C1 segment of cervical spinal cord (tissue), 14 donors: ENCODE data around the gene MMP23B.

ENCODE experiments used
- DNase-seq, 14 donors: peaks; one replicate each; lab custom pipeline; 2025; lab: John Stamatoyannopoulos, UW

The MMP23B gene

DNA sequence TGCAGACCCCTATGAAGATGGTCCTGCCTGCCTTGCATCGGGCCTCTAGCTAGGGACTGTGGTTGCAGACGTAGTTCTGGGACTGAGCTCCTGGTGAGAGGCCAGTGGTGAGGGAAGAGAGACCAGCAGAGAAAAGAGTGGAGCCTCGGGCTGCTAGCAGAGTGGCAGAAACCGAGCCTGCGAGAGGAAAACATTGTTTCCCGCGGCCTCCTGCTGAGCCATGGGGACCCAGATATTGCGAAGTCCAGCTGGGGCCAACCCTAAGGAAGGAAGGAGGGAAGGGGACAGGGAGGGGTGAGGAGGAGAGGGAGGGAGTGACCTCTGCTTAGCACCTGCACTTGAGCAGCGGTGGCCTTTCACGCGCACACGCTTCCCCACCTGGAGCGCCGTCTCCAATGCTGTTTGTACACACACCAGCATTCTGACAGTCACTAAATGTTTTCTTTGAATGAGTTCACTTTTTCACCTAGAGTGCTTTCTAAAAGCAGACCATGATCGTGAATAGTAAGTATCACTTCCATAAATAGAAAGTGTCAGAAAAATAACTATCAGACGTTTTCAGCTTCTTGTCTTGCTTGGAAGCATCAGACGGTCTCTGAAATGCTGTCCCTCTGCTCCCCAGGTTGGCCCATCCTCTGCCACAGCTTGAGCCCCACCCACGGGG is 29.5 kb upstream of the MMP23B start:
- no peak for DNase-seq

DNA sequence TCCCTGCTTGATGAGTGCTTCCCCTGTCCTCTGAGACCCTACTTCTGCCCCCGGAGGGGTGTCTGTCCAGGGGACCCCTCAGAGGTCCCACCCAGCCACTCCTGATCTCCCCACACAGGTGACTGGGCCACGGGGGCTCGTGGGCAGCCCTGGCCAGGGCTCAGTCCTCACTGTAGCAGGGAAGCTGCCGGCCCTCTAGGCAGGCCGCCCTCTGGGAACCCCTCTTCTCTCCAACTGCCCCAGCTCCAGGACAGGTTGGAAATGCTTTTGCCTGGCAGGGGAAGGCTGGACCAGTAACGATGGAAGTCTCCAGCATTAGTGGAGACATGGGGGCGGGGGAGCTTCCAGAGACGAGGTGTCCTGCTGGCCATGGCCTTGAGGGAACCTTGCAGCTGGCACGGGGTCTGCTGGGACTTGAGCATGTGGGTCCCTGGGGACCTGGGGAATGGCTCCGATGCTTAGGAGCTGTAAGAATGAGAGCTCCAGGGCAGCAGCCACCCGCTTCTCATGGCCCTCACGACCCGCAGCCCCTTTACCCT is 28.9 kb upstream of the MMP23B start:
- DNase-seq = no peak

DNA sequence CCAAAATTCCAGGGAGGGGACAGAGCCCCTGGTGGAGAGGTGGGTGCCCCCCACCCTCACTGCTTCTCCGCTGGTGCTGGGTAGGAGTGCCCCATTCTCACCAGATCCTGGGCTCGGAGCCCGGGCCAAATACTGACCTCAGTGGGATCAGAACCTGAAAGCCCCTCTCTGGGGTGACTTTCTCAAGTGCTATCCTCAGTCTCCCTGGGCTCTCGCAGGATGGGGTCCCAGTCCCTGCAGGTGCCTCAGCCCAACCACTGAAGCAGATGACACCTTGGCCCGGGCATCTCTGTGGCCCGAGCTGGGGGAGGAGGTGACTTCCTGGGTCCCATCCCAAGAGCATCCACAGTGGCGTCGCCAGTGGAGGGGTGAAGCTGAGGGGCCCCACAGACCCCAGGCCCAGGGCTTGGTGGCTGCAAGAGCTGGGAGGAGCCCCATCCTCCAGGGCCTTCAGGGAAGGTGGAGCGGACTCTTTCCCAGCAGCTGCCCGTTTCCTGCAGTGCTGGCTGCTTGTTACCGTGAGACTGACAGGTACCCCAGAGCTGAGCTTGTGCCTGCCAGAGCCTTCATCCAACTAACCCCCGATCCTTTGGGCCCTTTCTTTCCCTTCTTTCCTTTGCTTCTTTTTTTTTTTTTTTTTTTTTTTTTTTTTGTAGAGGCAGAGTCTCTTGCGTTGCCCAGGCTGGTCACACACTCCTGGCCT is 28.2 kb upstream of the MMP23B start:
- no peak for DNase-seq

DNA sequence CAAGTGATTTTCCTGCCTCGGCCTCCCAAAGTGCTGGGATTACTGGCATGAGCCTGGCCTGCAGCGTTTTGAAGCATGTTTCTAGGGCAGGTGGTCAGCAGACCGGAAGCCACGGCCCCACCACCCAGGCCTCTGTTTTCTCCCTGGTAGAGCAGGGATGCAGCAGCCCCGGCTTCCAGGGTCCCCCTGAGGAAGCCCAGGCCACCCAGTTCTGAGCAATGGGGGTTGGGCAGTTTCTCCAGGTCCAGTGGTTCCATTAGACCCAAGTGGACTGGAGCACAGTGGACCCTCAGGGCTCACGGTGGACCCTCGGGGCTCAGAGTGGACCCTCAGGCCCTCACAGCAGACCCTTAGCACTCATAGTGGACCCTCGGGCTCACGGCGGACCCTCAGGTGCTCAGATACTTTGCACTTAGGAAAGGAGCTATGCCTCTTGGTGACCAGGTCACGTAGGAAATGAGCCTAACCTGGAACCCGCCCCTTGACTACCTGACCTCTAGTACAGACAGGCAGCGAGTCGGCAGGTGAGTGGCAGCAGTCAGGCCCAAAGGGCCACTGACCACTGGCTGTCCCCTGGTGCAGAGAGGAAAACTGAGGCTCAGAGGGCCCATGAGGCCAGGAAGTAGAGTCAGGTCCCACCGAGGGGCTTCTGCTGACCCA is 27.5 kb upstream of the MMP23B start:
- no peak for DNase-seq

DNA sequence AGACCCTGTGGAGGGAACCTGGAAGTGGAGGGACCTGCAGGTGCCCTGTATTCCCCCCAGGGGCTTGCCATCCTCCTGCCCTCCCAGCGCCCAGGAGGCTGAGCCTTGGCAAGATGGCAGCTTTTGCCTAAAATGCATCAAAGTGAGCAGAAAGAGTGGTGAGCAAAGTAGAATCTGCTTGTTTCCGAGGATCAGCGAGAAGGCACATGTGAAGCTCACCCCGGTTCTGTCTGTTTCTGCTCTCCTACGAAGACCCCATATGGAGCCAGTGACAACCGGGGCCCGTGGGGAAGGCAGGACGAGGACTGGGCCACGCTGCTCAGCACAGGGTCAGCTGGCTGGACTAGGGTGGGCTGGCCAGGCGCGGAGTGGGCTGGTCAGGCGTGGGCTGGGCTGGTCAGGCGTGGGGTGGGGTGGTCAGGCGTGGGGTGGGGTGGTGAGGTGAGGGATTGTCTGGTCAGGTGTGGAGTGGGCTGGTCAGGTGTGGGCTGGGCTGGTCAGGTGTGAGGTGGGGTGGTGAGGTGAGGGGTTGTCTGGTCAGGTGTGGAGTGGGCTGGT is 26.9 kb upstream of the MMP23B start:
- no peak for DNase-seq

DNA sequence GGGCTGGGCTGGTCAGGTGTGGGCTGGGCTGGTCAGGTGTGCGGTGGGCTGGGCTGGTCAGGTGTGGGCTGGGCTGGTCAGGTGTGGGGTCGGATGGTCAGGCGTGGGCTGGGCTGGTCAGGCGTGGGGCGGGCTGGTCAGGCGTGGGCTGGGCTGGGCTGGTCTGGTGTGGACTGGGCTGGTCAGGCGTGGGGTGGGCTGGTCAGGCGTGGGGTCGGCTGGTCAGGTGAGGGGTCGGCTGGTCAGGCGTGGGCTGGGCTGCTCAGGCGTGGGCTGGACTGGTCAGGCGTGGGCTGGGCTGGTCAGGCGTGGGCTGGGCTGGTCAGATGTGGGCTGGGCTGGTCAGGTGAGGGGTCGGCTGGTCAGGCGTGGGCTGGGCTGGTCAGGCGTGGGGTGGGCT is 26.2 kb upstream of the MMP23B start:
- no peak for DNase-seq

DNA sequence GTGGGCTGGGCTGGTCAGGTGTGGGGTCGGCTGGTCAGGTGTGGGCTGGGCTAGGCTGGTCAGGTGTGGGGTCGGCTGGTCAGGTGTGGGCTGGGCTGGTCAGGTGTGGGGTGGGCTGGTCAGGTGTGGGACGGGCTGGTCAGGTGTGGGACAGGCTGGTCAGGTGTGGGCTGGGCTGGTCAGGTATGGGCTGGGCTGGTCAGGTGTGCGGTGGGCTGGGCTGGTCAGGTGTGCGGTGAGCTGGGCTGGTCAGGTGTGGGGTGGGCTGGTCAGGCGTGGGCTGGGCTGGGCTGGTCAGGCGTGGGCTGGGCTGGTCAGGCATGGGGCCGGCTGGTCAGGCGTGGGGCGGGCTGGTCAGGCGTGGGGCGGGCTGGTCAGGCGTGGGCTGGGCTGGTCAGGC is 25.7 kb upstream of the MMP23B start:
- DNase-seq = no peak

DNA sequence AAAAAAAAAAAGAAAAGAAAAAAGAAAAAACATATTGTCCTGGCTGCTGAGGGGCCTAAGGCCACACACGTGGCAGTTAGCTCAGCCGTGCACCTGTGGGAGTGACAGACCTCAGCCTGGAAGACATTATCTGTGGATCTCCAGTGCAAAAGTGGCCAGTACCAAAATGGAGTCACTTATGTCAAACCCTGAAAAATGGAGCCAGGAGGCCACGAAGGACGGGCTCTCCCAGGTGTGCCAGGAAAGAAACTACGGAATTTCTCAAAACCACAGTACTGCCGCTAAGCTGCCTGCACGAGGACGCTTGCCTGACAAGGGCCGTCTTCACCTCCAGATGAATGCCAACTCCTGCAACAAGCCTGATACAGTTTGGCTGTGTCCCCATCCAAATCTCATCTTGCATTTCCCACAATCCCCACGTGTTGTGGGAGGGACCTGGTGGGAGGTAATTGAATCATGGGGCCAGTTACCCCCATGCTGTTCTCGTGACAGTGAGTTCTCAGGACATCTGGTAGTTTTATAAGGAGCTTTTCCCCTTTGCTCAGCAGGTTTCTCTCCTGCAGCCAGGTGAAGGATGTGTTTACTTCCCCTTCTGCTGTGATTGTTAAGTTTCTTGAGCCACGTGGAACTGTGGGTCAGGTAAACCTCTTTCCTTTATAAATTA is 22.0 kb upstream of the MMP23B start:
- no peak for DNase-seq

DNA sequence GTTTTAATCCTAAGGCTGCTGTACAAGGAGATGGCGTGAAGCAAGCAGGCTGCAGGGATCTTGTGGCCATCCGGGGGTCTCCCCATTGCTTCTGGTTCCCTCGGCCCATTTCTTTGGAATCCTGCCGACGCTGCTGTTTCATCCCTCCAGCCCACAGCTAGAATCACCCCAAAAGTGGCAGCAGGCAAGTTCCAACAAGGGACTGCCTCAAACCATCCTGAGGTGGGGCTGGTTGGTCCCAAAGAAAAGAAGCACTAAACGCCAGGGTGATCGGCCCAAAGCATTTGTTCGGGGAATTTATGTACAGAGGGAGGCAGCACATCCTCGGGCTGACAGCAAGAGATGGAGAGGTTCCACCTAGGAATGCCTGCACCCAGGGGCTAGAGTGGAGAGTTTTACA is 21.2 kb upstream of the MMP23B start:
- no peak for DNase-seq

DNA sequence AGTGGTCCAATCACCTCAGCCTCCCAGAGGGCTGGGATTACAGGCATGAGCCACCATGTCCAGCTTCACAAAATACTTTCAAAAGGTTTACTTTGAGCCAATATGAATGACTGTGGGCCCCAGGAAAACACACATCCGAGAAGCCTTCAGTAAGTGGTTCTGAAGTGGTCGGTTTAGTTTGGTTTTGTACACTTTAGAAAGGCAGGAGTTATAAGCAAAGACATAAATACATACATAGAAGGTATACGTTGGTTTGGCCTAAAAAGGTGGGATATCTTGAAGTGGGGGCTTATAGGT is 19.9 kb upstream of the MMP23B start:
- no peak for DNase-seq

DNA sequence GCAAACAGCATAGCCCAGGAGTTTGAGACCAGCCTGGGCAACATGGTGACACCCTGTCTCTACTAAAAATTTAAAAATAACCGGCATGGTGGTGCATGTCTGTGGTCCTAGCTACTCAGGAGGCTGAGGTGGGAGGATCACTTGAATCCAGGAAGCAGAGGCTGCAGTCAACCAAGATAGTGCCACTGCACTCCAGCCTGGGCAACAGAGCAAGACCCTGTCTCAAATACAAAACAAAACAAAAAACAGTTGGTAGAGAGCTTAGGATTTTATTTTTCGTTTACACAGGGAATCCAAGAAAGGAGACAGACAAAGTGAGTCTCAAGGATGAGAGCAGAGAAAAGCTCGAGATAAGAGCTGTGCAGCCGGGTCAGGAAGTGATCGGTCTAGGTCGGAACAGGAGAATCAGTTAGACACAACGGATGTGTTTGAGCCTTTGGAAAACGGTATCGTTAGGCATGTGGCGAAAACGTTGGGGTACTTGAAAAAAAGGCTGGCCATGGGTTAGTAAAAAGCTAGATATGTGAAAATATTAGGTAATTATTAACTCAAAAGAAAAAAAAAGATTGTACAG is 18.4 kb upstream of the MMP23B start:
- DNase-seq = no peak

DNA sequence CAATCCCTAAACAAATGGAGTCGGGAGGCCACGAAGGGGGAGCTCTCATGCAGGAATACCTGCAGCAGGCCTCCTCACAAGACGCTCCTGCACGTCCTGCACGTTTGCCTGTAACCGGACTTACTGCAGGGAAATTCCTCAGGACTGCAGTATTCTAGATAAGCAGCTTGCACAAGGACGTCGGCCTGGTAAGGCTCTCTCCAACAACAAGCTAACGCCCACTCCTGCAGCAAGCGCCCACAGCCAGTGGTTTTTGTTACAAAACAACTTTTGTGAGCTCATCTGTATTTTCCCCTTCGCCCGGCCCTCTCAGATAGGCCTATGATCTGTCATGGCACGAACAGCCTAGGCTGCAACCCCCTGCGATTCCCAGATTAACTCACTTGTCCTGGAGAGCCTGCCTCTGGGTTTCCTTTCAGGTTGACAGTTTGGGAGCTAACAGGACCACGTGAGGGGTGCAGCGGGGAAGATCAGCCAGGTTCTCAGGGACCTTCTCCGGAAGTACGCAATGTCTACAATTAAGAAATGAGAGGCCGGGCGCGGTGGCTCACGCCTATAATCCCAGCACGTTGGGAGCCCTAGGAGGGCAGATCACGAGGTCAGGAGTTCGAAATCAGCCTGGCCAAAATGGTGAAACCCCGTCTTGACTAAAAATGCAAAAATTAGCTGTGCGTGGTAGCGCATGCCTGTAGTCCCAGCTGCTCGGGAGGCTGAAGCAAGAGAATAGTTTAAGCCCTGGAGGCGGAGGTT is 17.6 kb upstream of the MMP23B start:
- DNase-seq = peak in 3 of 14 donors; percentile 11 to 34 (median 26)

DNA sequence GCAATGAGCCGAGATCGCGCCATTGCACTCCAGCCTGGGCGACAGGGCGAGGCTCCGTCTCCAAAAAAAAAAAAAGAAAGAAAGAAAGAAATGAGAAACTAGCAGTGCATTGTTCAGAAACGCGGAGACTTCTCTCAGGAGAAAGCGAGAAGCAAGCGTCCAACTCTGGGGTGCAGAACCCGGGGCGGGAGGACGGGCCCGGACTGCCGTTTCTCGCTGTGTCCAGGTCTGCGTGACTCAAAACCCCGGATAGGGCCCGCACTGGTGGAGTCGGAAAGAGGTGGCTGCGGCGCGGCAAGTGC is 17.1 kb upstream of the MMP23B start:
- no peak for DNase-seq

DNA sequence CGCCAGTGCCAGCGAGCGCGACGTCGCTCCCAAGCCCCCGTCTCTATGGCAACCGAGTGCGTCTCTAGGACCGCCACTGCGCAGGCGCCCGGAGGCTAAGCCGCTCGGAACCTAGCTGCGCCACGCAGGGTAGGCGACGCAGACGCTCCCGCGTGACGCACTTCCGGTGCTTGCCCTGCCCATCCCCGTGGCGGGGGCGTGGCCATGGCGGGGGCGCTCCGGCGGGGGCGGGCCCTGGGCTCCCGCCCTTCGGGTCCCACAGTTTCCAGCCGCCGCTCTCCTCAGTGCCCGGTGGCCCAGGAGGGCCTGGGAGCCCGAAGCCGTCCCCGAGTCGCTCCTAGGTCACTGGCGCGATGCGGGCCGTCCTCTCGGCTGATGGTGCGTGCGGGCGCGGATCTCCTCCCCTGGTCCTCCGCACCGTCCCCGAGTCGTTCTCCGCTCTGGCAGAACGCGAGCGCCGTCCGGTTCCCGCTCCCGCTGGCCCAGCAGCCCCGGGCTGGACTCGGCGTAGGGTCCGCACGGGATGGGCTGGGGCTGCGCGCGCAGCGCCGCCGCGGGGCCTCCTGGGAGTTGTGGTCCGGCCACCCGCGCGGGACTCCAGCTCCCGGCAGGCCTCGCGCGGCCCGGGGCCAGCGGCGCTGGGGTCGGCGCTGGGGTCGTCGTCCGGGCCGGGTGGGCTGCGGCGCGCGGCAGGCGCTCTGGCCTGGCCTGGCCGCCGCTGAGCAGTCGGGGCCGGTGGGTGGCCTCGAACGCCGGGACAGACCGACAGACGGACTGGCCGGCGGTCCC is 16.5 kb upstream of the MMP23B start, which contains the start of gene MIB2:
Gene MIB2, plus strand, starts transcription at position 245 of the 789 bp plus-strand sequence. CDS start 7,953 bp downstream, outside the sequence.
- DNase-seq = peak; percentile 46 to 97 (median 92)

DNA sequence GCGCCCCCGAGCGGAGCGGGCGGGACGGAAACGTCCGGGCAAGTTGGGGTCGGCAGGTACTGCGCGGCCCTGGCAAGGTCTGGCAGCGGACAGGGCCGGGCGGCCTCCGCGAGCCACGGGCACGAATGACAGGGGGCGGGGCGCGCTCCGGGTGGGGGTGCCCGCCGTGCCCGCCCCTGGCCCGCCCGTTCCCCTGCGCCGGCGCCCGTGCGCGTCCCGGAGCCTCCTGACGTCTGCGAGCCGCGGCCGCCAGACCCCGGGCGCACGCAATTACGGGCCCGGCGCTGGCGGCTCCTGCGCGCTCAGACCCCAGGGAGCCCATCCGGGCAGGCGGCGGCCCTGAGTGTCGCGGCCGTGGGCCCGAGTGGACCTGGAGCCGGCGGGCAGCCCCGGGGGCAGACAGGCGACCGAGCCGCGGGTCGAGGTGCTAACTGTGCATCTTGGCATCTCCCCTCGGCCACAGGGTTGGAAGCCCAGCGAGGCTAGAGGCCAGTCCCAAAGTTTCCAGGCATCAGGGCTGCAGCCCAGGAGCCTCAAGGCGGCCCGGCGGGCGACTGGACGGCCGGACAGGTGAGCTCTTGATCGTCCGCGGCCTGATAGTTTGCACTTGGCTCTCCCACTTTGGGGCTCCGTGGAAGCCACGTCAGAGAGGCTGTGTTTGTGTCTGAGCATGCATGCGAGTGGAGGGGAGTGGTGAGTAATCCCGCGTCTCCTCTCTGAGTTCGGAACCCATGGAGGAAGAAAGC is 15.8 kb upstream of the MMP23B start:
- DNase-seq = peak in 1 of 14 donors; percentile 54

DNA sequence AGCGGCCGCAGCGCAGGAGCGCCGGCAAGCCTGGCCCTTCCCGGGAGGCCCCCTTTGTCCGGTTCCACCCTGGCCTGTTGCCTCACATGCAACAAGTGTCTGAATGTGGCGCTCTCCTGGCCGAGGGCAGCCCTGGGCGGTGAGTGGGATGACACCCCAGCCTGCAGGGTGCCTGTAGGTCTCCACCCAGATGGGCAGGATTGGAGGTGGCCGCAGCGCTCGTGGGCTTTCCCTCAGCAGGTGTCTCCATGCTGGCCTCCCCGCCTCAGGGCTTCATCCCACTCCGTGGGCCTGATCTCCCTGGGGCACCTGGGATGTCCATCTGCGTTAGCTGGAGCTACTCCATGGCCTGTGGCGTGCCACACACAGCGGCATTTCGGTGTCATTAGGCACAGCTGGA is 15.1 kb upstream of the MMP23B start:
- no peak for DNase-seq

DNA sequence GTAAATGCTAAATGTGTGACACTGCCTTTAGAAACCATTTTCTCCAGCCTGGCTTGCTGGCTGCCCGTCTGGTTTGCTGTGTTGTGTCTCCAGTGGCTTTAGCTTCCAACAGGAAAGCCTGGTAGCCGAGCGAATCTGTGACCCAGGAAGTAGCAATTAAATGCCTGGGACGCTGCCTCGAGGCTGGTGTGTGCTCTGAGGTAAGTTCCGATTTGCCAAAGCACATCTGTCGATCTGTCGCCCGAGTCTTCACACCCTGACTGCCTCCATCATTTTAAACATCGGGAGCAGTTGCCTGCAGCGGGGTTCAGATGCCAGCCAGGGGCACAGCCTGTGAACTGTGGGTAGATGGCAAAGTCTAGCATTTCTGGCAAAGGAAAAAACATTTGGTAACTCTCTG is 14.5 kb upstream of the MMP23B start:
- no peak for DNase-seq

DNA sequence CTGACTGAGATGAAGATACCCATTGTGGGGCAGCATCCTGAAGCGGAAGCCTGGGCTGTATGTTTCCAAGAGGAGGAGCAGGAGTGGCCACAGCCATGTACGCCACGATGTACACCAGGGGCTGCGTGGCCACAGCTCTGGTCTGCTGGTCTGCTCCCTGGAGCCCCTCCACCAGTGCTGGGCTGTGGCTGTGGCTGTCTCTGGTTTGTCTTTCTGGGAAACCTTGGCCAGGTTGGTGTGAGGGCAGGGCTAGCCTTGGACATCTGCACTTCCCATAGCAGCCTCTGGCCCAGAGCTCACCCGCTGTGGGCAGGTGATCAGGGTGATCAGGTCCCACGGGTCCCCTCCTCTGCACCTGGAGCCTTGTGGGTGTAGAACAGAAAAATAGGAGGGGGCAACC is 14.0 kb upstream of the MMP23B start:
- no peak for DNase-seq

DNA sequence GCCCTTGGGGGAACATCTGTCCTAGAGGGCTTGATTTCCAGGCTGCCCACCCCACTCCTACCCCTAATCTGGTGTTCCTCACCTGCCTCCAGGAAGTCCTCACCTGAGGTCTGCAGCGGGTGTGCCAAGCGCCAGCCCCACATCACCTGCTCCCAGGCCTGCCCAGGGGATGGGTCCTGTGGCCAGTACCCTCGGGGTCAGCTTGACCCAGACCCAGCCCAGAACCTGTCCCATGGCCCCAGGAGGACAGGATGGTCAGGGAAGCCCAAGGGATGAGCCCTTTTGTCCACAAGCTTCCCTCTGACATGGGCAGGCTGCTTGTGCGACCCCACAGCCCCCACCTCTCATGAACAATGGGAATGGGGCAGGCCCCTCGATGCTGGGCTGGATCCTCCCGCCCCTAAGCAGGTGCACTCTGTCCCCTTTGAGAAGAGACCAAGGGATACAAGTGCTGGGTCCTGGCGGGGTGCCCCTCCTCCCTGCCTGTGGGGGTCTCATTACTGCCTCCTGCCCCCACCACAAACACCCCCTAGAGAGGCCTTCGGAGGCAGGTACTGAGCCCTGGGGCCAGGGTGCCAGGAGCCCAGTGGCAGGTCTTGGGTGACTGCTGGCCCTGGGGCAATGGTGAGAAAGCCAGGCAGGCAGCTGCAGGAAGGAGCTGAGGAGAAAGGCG is 13.4 kb upstream of the MMP23B start:
- no peak for DNase-seq
